Measurements from ENCODE around the gene TCOF1.

Gene TCOF1

DNA sequence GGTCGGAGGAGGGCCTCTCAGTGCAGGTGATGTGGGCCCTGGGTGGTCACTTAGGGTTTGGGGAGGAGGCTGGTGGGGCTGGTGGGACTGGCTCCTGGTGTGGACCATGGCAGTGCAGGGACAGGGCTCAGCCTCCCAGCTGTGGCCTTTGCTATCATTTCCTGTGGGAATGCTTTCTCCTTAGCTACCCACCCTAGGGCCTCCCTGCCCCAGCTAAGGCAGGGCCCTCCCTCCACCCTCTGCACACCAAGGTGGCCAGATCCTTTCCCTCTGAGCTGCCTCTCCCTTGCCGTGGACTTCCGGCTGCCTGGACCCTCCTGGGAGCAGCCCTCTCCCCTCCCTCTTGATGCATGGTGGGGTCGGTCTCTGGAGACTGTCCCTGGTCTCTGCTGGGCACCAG is 32.1 kb upstream of the TCOF1 start:
- H3K27ac ChIP-seq = no peak overlapping the region
- TF ChIP-seq, protein P1, sequence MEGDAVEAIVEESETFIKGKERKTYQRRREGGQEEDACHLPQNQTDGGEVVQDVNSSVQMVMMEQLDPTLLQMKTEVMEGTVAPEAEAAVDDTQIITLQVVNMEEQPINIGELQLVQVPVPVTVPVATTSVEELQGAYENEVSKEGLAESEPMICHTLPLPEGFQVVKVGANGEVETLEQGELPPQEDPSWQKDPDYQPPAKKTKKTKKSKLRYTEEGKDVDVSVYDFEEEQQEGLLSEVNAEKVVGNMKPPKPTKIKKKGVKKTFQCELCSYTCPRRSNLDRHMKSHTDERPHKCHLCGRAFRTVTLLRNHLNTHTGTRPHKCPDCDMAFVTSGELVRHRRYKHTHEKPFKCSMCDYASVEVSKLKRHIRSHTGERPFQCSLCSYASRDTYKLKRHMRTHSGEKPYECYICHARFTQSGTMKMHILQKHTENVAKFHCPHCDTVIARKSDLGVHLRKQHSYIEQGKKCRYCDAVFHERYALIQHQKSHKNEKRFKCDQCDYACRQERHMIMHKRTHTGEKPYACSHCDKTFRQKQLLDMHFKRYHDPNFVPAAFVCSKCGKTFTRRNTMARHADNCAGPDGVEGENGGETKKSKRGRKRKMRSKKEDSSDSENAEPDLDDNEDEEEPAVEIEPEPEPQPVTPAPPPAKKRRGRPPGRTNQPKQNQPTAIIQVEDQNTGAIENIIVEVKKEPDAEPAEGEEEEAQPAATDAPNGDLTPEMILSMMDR (conservative IDR thresholded peaks at IDR 0.05) = no peak
- no peak for TF ChIP-seq ZFX (IDR thresholded peaks at IDR 0.05)

DNA sequence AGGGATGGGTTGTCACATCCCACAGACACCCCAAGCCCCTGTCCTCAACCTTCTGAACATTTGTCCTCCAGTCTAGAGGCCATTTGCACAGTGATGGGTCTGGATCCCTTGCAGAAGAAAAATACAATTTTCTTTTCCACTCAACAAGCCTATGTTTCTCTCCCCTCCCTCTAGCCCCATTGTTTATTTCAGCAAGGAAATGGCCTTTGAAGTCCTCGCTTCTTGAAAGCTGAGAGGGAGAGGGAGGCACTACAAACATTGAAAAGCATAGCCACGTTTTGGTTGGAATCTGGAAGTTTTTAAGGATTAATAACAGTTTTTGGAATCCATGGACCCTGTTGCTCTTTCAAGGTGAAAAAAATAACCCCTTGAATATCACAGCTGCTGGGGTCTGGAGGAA is 30.8 kb upstream of the TCOF1 start:
- TF ChIP-seq, protein P1 (conservative IDR thresholded peaks at IDR 0.05) = no peak
- no peak for TF ChIP-seq ZFX (IDR thresholded peaks at IDR 0.05)
- H3K27ac ChIP-seq = no peak overlapping the region

DNA sequence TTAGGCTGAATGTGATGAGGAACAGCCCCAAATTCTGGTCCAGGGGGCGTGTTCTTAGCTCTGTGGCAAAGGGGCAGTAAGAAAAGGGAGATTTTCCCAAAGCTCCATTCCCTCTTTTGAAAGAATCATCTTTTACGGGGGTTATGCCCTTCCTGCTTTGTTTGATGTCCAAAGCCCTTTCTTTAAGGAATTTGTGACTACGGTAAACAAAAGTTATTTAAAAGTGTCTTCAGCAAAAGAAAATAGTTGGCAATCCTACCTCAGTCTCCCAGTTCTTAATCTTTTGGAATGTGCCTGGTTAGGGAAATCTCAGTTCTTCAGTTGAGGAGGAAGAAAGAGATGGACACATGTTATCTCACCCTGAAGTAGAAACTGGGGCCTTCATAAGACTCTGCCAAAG is 30.4 kb upstream of the TCOF1 start:
- TF ChIP-seq, protein P1 (conservative IDR thresholded peaks at IDR 0.05) = no peak
- TF ChIP-seq ZFX (IDR thresholded peaks at IDR 0.05) = no peak
- H3K27ac ChIP-seq = no peak overlapping the region

DNA sequence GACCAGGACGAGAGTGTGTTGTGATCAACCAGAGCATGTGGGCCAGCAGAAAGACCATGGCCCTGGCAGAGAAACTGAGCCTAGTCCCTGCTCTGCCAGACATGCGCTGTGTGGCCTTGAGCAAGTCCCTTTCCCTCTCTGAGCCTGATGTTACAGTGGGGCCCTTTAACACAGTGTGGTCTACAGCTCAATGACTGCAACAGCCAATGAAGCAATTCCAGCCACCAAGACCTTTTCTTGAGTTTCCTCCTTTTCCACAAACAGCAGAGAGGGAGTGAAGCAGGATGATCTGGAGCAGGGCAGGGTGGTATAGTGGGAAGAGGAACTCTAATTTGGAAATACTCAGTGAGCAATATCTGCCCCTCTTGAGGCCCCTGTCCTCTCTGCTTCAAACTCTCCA is 29.0 kb upstream of the TCOF1 start:
- TF ChIP-seq ZFX (IDR thresholded peaks at IDR 0.05) = no peak
- TF ChIP-seq, protein P1 (conservative IDR thresholded peaks at IDR 0.05) = no peak
- no peak overlapping the region for H3K27ac ChIP-seq

DNA sequence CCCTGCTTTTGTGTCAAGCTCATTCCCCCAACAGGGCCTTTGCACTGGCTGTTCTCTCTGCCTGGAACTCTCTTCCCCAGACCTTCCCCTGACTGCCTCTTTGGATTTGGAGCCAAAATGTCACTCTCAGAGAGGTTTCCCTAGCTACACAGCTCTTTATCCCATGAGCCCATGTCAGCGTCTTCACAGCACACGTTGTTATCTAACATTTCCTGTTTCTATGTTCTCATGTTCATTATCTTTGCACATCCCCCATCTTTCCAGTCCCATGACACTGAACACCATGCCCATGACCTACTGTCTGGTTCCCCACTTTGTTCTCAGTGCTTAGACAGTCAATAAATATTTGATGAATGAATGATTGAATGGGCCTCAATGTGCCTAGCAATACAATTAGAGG is 28.5 kb upstream of the TCOF1 start:
- no peak overlapping the region for H3K27ac ChIP-seq
- TF ChIP-seq, protein P1 (conservative IDR thresholded peaks at IDR 0.05) = no peak
- no peak for TF ChIP-seq ZFX (IDR thresholded peaks at IDR 0.05)

DNA sequence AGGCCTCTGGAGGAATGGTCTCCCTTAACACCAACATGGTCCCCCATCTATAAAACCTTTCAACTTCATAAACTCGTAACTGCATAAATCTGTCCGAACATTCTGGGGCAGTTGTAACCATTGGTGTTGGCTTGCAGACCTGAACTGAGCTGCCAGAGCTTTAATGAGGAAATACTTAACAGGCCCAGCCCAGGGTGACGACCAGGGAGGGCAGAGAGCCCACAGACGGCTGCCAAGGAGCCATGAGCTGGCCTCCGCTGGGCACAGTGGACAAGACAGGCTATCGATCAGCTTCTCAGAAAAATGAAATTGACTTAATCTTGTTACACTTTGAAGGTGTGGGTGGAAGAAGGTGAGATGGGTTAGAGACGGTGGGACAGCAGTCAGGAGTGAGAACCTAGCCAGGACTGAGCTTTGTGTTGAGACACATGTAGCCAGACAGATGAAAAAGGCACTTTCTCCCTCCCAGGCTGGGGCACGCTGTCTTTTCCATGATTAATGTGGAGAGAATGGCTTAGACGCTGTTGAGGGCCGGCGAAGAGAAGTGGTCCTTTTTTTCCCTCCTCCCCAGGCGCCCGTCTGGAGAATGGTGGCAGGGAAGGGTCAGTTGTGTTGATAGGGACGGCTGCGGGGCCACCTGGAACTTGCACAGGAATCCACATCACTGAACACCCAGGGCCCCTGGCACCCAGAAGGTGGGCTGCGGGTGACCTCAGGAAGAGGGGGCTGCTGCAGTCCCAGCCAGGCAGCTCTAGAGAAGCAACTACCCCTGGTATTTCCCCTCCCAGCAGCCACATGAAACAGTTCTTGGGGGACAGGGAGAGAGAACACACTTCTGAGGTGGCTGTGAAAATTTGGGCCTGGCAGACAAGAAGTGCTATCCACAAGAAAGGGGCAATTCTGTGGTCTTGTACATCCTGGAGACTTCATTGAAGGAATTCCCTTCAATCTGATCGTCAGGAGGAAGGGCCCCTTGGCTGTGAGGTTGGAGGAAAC is 27.3 kb upstream of the TCOF1 start:
- TF ChIP-seq ZFX (IDR thresholded peaks at IDR 0.05) = no peak
- no peak overlapping the region for H3K27ac ChIP-seq

DNA sequence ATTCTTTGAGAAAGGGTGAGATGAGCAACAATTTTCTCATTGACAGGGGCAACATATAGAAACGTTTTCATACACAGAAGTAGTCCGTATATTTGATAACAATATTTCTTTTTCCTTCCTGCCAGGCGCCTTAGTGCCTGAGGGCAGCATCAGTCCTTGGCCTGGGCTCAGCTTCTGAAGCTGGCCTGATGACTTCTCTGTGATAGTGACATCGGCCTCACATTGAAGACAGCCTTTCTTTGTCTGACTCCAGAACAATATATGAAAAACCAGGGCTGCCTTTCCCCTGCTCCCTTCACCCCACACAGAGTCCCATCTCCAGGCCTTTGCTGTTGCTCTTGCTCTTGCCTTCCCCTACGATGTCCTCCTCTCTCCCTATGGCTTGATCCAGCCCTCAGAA is 24.1 kb upstream of the TCOF1 start:
- TF ChIP-seq ZFX (IDR thresholded peaks at IDR 0.05) = no peak
- TF ChIP-seq, protein P1 (conservative IDR thresholded peaks at IDR 0.05) = no peak
- H3K27ac ChIP-seq = no peak overlapping the region

Data from C4-2B (cell line).